GM21390 (cell line): ENCODE measurements around the gene IGSF21.

Source experiments
- ATAC-seq: cut with Tn5 transposase; IDR thresholded peaks from one replicate; pipeline ENCODE4 v1.9.1; 2021; ENCODE audit not compliant: unreplicated experiment

Gene IGSF21

DNA sequence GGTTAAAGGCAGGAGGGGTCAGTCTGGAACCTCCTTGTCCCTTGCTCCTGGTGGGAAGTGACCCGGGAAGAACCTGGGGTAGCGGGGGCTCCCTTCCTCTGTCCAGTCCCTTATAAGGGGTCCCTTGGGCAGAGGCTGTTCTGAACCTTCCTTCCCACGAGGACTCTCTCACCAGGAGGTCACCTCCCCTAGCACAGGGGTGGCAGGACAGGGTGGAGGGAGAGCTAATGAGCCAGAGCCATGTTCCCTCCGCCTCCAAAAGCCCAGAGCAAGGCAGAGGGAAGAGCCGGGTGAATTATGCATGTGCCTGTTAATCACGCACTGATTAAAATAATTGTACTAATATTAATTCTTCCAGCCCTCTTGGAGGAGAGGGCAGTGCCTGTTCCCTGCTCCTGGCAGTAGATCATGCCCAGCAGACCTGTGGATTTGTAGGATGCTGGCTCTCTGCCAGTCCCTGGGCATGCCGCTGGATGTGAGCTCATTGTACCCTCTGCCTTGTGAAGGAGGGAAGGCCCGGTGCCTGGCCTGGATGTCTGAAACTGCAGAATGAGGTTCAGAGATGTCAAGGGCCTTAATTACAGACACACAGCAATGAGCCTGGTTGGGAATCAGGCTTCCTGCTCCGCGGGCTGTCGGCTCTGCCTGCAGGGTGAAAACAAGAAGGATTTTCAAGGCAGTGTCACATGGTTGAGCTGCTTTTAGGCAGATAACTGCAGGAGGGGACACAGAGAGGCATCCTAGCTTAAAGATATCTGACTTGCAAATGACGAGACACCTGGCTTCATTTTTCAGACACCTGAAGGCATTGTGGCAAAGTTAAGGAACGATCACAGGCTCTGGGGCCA lies 68.2 kb downstream of the IGSF21 start:
- no peak for ATAC-seq

DNA sequence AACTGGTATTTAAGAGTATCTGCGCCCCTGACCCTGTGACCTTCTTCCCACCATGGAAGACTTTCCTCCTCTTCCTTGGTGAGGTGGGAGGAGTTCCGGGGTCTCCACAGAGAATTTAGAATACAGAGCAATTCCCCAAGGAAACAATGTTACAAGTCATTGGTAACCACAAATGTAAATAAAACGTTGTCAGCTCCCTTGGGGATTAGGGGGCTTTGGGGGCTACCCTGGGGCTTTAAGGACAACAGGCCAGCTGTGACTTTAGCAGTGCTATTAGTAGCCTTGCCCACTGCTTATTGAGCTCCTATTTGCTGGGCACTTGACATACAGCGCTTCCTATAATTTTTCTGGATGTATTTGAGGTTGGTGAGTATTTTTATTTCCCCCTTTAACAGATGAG lies 69.0 kb downstream of the IGSF21 start:
- ATAC-seq: no peak

- ATAC-seq: no peak
These were observed 70.5 kb downstream of the IGSF21 start for GRCh38 chr1:18178111-18178510.

DNA sequence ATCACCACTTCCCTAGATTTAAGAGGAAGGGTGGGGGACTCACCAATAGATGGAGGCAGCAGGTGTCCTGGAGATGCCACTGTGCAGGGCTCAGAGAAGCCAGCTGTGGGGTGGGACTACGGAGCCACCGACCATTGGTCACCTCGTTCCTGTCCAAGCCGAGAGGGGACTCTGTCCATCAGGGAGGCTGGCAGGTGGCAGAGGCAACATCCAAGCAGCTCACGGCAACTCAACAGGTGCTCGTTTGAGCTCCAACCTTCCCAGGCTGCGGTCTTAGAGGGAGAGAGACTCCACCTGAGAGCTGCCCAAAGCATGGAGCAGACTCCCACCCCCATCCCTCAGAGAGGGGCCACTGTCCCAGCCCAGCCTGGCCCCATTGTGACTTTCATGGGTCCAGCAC lies 71.4 kb downstream of the IGSF21 start:
- ATAC-seq: no peak

GRCh38 chr1:18182398-18183160 lies 75.0 kb downstream of the IGSF21 start:
- ATAC-seq: no peak

- no peak for ATAC-seq
These were observed 75.9 kb downstream of the IGSF21 start for GRCh38 chr1:18183533-18183932.

GRCh38 chr1:18187054-18187453 lies 79.5 kb downstream of the IGSF21 start:
- ATAC-seq: no peak

DNA sequence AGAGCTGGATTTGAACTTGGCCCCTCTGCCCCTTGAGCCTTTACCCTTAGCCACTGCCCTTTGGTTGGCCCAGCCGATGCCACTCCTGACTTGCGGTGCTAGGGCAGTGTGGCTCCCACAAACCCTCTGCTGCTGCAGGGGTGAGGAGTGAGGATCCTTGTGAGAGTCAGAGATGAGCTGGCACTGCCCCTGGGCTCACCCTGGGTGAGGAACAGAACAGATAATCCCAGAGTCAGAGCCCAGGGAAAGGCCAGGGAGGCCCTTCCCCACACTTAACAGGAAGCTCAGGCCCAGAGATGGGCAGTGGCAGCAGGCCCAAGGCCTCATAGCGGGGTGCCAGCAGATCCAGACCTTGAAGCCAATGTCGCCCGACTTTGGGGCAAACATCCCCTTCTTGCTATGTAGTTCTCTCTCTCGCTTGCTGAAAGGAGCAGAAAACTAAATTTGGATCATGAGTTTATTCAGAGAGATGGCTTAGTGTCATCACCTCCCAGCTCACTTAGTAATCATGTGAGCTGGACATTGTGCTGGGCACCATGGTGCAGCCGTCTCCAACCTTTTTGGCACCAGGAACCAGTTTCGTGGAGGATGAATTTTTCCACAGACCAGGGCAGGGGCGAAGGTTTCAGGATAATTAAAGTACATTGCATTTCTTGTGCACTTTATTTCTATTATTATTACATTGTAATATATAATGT lies 81.4 kb downstream of the IGSF21 start:
- ATAC-seq: no peak

- no peak for ATAC-seq
These were observed 83.0 kb downstream of the IGSF21 start for GRCh38 chr1:18190598-18190997.

GRCh38 chr1:18191037-18191436 lies 83.4 kb downstream of the IGSF21 start:
- no peak for ATAC-seq

- no peak for ATAC-seq
These were observed 84.0 kb downstream of the IGSF21 start for GRCh38 chr1:18191481-18192155.

- ATAC-seq: no peak
These were observed 84.6 kb downstream of the IGSF21 start for GRCh38 chr1:18192182-18192581.

DNA sequence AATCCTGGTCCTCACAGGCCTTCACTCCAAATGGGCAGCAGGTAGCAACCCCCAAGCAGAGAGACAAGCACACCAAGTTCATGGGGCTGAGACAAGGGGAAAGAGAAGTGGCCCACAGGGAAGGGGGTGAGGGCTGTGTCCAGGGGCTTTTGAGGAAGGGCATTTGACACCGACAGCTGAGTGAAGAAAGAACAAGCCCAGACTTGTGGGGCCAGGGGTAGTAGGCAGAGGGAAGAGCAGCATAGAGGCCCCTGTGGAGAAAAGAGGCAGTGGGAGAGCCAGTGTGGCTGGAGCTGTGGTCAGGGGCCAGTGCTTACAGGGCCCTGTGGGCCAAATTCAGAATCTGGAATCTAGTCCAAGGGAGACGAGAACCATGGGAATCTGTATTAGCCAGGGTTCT lies 85.4 kb downstream of the IGSF21 start:
- ATAC-seq: no peak

GRCh38 chr1:18197299-18197698 lies 89.7 kb downstream of the IGSF21 start:
- ATAC-seq: no peak

DNA sequence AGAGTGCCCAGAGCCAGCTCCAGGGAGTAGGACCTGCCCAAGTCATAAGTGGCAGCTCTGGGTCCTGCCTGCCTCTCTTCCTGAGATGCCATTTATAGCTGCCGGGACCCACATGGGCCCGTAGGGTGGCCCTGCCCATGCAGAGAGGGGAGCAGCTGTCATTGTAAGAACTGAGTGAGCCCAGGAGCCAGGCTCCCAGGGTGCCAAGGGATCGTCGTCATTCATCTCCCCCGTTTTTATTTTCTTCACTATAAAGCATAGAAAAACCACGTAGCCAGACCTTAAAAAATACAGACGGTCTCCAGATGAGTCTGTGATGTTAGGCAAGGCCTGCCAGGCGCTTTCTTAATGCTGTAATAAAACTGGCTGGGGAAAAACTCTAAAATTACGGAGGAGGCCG lies 90.7 kb downstream of the IGSF21 start:
- ATAC-seq: no peak

DNA sequence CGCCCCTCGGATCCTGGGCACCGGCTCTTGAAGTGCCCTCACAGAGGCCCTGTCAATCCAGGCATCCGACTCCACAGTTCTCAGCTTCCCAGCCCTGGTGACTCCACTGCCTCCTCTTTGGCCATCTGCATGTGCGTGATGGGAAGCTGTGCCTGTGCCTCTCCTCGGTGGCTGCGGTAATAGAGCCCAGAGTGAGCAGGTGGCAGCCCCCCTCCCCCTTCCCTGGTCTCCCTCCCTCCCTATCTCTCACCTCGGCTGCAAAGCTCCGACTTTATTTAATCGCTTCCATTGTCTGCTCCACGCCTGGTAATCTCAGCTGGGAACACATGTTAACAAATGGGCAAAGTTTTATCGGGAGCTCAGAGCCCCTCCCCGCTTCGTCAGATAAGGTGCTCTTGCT lies 91.9 kb downstream of the IGSF21 start:
- no peak for ATAC-seq

DNA sequence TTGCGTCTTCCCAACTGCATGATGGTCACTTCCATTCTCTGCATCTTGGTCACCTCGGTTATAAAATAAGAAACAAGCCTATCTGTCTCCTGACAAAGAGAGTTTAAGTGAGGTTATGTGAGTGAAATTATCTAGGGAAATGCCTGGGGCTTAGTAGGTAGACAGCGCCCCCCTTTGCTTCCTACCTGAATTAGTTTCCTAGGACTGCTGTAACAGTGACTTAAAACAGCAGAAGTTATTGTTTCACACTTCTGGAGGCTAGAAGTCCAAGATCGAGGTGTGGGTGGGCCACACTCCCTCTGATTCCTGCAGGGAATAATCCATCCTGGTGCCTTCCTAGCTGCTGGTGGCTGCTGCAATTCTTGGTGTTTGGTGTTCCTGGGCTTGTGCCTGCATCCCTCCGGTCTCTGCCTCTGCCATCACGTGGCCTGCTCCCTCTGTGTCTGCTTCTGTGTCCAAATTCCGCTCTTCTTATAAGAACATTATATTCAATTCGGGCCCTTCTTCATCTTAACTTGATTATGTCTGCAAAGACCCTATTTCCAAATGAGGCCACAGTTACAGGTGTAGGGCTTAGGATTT lies 92.6 kb downstream of the IGSF21 start:
- ATAC-seq: no peak

DNA sequence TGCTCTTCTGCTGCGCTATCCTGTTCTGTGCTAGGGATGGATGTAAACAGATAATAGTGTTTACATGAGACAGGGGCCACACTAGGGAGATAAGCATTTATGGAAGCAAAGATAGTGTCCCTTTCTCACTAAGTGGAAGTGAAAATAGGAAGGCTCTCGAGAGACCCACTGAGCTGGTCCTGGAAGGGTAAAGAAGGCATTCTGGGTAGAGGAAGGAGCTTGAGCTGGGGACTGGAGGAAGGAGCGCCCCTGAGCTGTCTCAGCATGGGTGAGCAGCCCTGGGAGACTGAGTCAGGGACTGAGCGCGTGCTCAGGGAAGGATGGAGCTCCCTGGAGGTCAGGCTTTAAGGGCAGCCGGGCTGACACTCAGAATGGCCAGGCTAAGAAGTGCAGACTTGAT lies 93.3 kb downstream of the IGSF21 start:
- no peak for ATAC-seq

GRCh38 chr1:18201997-18202719 lies 94.6 kb downstream of the IGSF21 start:
- no peak for ATAC-seq

GRCh38 chr1:18203645-18204044 lies 96.0 kb downstream of the IGSF21 start:
- ATAC-seq: no peak
